Renal cortex interstitium (tissue), 11 donors: ENCODE results near the gene ARHGEF28. TPM values are rescaled to one million over a fixed set of nuclear protein-coding genes. Genes with fewer than 3 reads are reported as not detected.

Source experiments
- DNase-seq, 11 donors: peaks; one replicate each; pipeline ENCODE4 v3.0.0-alpha.2; 2013; ENCODE audit warnings: low read depth in 9 of 11, low spot score in 4 of 11; ENCODE audit errors: extremely low read depth in 1 of 11
- polyA plus RNA-seq, 3 donors: library from polyadenylated mRNA; unstranded; fragments of 120-200 nt; gene quantifications; one replicate each; pipeline ENCODE4 v1.2.1, GENCODE V29; 2013; ENCODE audit not compliant: insufficient read length in 3 of 3

ARHGEF28 gene
- polyA plus RNA-seq, 3 donors, result 40.8 to 70.9 (median 52.7) TPM

GRCh38 chr5:73820326-73820725 is 194.3 kb downstream of the ARHGEF28 start:
- no peak for DNase-seq

- no peak for DNase-seq
Measured at GRCh38 chr5:73821003-73821402, 195.0 kb downstream of the ARHGEF28 start.

- DNase-seq, result no peak
Measured at GRCh38 chr5:73822278-73822988, 196.4 kb downstream of the ARHGEF28 start.

GRCh38 chr5:73822989-73823339 is 197.0 kb downstream of the ARHGEF28 start:
- no peak for DNase-seq

GRCh38 chr5:73823508-73823925 is 197.5 kb downstream of the ARHGEF28 start:
- DNase-seq, result no peak

DNA sequence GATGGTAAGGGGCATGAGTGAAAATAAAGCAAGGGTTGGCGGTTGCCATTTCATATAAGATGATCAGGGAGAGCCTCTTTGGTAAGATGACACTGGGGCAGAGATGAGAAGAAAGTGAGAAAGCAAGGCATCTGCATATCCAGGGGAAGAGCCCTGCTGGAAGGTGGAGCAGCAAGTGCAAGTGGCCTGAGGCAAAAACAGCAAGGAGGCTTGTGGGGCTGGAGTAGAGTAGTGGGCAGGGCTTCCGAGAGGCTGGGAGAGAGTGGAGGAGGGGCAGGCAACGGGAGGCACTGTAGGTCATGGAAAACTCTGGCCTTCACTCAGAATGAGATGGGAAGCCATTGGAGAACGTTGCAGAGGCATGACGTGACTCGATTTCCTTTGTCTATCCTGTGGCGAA is 199.2 kb downstream of the ARHGEF28 start:
- no peak for DNase-seq

GRCh38 chr5:73825736-73826135 is 199.7 kb downstream of the ARHGEF28 start:
- no peak for DNase-seq

DNA sequence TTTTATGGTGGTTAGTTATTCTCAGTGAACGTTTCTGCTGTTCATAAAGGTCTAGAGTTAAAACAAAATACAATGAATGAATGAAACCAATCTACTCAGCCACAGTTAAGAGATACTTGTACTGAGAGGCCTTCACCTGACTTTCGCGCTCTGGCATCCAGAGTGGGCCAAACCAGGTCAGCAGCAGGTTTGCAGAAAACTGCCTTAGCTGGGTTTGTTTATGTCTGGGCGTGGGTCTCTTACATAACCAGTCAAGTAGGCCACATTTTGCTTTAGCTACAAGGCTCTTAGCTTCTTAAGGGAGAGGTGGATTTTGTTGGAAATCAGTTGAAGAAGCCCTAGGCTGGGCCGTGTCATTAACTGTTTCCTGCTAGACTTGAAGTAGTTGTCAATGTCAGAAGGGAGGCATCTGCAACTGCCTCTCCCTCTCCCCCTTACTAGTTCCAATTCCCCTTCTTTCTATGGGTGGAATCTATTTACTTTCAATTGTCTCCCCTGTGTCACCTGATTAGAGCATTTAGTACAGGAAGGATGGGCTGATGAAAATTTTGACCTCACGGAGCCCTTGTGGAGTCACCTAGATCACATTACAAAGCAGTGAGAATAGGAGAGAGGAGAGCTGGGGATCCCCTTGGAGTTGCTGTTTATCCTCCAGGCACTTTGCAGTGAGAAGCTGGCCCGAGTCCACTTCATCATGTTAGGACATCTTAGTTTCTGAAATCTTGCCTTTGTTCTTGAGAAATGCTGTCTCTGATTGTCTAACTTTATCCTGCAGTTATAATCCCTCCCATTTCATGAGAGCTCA is 200.5 kb downstream of the ARHGEF28 start:
- no peak for DNase-seq

DNA sequence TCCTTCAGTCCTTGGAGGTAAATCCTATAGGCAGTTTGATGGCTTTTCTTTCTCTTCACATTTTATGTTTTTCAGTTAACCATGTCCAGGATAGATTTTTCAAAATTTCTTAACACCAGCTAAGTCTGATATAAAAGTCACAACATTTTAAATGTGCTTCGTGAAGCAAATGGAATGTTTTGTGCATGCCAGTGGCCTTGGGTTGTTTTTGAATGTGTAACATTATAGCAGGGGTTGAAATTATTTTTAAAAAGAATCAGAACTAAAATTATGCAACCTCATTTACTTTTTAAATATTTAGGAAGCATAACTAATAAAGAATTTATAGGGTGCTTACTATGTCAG is 201.1 kb downstream of the ARHGEF28 start:
- DNase-seq, result no peak

- DNase-seq, result no peak
Measured at GRCh38 chr5:73828465-73828864, 202.5 kb downstream of the ARHGEF28 start.

DNA sequence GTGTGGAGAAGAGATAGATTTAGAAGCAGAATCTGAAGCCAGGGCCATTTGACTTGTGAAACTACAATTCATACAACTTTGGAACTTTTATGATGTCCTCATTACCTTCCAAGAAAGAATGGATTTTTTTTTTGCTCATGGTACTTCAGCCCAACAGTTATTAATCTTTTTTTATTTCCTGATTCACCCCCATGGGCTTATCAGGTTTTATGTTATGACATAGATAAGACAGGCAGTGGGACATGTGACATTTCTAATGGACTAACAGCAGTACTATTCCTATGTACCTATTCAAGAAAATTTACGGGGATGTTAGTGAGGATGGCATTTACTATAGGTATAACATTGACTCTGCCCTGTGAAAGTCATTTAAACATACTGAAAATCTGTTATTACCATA is 204.7 kb downstream of the ARHGEF28 start:
- DNase-seq, result no peak

GRCh38 chr5:73831066-73831465 is 205.1 kb downstream of the ARHGEF28 start:
- no peak for DNase-seq

GRCh38 chr5:73834693-73835092 is 208.7 kb downstream of the ARHGEF28 start:
- DNase-seq, result no peak

DNA sequence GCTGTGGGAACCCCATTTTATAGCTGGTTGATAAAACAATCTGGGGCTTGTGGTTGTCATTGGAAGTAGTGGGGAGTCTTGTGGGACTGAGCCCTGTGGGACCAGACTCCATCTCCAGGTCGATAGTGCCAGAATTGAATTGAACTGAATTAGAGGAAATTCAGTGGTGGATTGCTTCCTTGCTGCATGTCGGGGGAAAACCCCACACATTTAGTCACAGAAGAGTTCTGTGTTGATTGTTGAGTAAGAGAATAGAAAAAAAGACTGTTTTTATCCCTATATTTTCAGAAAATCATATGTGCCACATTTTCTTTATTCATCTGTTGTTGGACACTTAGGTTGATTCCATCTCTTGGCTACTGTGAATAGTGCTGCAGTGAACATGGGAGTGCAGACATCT is 209.7 kb downstream of the ARHGEF28 start:
- DNase-seq, result no peak

- no peak for DNase-seq
Measured at GRCh38 chr5:73836607-73837006, 210.6 kb downstream of the ARHGEF28 start.

DNA sequence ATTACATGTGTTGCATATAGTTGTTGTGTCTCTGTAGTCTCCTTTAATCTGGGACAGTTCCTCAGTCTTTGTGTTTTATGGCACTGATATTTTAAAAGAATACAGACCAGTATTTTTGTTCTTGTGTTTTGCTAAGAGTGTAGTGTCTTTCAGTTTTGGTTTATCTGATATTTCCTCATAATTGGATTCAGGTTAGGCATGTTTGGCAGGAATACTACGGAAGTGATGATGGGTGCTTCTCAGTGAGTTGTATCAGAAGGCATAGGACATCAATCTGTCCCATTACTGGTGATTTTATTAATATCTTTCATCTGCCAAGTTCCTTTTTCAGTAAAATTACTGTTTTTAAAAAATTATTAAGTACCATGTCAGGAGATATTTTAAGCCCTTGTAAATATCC is 212.9 kb downstream of the ARHGEF28 start:
- DNase-seq, result no peak

DNA sequence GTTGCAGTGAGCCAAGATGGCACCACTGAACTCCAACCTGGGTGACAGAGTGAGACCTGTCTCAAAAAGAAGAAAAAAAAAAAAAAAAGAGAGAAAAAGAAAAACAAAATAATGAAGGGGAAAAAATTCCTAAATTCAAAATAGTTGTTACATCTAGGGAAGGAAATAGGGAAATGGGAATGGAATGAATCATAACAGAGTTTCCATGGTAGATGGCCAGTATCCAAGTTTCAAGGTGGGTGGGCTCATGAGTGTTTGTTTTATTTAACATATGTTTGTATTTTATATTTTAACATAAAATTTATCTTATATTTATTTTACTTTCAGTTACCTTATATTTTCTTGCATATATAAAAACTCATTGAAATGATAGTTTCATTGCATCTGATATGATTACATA is 215.6 kb downstream of the ARHGEF28 start:
- no peak for DNase-seq

DNA sequence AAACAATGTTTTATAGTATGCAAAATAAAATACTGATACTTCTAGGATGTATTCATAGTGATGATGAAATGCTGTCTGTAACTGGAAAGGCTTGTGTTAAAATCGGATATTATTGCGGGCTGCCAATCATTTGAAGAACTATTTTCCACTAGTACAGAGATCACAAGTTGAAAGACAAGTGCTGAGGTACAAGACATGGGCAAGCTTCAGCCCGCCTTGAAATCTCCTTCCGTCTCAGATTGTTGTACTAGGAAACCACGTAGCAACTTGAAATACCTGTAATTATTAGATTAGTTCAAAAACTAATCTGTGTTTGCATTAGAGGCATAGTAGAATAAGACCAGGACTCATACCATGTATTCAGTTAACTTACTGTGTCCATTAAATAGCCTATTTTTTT is 218.2 kb downstream of the ARHGEF28 start:
- DNase-seq, result no peak

DNA sequence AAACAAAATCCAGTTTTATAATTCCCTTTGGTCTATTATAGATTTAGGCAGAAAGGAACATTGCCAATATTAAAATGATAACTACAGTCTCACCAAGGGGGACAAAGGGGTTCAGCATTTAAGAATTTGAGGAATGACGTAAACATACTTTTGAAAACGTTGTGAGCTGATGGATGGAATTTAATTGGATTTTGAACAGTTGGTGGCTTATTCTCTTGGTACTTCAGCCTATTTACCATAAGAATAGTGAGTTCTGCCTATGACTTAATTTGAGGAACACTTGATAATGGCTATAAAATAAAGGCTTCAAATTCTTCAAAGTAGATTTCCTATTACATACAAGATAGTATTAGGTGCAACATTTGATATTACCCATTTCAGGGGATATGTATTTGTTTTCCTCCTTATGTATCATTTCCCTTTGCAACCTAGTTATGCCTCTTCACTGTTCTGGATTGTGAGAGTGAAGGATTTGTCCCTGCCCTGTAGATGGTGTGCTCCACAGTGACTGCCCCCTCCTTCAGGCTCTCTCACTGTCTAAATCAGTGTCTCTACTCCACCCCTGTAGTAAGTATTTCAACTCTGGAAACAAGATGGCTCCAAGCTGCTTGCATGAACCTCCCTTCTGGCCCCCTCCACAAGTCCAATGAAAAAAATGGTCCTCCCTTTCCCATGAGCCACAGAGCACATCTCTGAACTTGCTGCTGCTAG is 225.6 kb downstream of the ARHGEF28 start:
- DNase-seq, result no peak

DNA sequence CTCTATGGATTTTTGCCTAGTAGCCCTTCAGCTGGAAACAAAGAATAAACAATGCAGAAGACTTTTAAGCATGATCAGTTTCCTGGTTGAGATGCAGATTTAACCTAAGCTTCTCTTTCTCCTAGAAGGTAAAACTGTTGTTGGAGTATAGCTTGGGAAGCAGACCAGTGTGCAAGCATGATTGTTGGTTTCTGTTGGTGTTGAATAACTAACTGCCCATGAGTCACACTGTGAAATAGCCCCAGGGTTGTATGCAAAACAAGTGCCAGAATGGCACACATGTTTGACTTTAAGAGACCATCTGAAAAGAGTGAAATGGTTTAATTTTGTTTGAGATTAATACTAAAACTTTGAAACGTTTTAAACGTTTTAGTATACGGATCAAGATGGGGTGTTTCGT is 227.1 kb downstream of the ARHGEF28 start:
- DNase-seq, result peak in 2 of 11 donors; percentile 9 to 10
